Spleen (tissue), 11 donors: ENCODE data around the gene TMEM184A. TPM values are rescaled to one million over a fixed set of nuclear protein-coding genes. Genes with fewer than 3 reads are reported as not detected.

ENCODE experiments used
- DNase-seq: peaks from one replicate; pipeline ENCODE4 v3.0.0-alpha.2; 2020
- H3K27ac ChIP-seq, 8 donors: fragments of 200-600 bp; sonication (generic) in 7 of 8; 1 replicate in 4 of 8; 2 replicates in 4 of 8; pipeline versions ENCODE4 v1.5.0 to v1.8.0; 2016 to 2021; ENCODE audit warnings: inconsistent platforms in 4 of 8, mild to moderate bottlenecking in 4 of 8, moderate library complexity in 1 of 8
- H3K27me3 ChIP-seq, 7 donors: fragments of 200-600 bp; sonication (generic) in 6 of 7; replicated peaks in 1 of 7; 1 replicate in 4 of 7; 2 replicates in 3 of 7; pipeline versions ENCODE4 v1.5.0 to v1.8.0; 2016 to 2021; ENCODE audit warnings: inconsistent platforms in 3 of 7, mild to moderate bottlenecking in 1 of 7
- H3K36me3 ChIP-seq, 6 donors: fragments of 200-600 bp; sonication (generic) in 5 of 6; 1 replicate in 4 of 6; 2 replicates in 2 of 6; pipeline versions ENCODE4 v1.5.0 to v1.8.0; 2016 to 2021; ENCODE audit warnings: inconsistent platforms in 2 of 6
- H3K4me1 ChIP-seq, 6 donors: fragments of 200-600 bp; sonication (generic) in 5 of 6; 1 replicate in 3 of 6; 2 replicates in 3 of 6; pipeline versions ENCODE4 v1.5.0 to v1.8.0; 2016 to 2021; ENCODE audit warnings: inconsistent platforms in 3 of 6
- H3K4me3 ChIP-seq, 8 donors: fragments of 200-600 bp; sonication (generic) in 7 of 8; 1 replicate in 4 of 8; 2 replicates in 4 of 8; pipeline versions ENCODE4 v1.5.0 to v1.8.0; 2016 to 2021; ENCODE audit warnings: inconsistent platforms in 4 of 8, mild to moderate bottlenecking in 4 of 8, moderate library complexity in 2 of 8
- H3K9me3 ChIP-seq, 8 donors: fragments of 200-600 bp; sonication (generic) in 7 of 8; 1 replicate in 4 of 8; 2 replicates in 4 of 8; pipeline versions ENCODE4 v1.5.0 to v1.8.0; 2016 to 2021; ENCODE audit warnings: inconsistent platforms in 4 of 8
- POLR2A ChIP-seq, 3 donors: fragments of 450-650 bp; IDR thresholded peaks; one replicate each; pipeline ENCODE4 v1.5.1; 2017; ENCODE audit warnings: antibody characterized with exemption in 3 of 3, mild to moderate bottlenecking in 1 of 3
- POLR2AphosphoS5 ChIP-seq, 3 donors: sonication (generic); formaldehyde crosslinking; IDR thresholded peaks; one replicate each; pipeline ENCODE4 v1.5.1; 2017; ENCODE audit warnings: antibody characterized with exemption in 3 of 3
- WGBS, 5 donors: extraction: QIAGEN DNeasy Blood & Tissue Kit in 3 of 5; methylation state at CpG; one replicate each; pipeline versions ENCODE4 v1.1.5 to v1.1.7; 2013 to 2018; 5-methylcytosine and 5-hydroxymethylcytosine counted together
- intact Hi-C: fragments of 100-400 bp; cut with DNase I; formaldehyde crosslinking; loops from one replicate; pipeline ENCODE4 v1.15.0; 2023; ENCODE audit warnings: low total_unique reads
- polyA plus RNA-seq, 3 donors: library from polyadenylated mRNA; stranded (reverse); fragments of 200-250 nt; gene quantifications; one replicate each; pipeline ENCODE4 v1.2.1, GENCODE V29; 2013
- total RNA-seq, 7 donors: library from RNA; depleted of rRNA in 3 of 7; stranded (reverse); fragments of >200 nt in 3 of 7; fragmentation: NEBNext Ultra II Directional in 4 of 7; extraction: Animal tissue kit (Norgen Biotek cat#: 25700) in 4 of 7; gene quantifications; one replicate each; pipeline versions ENCODE4 v1.1.0 to v1.2.1, GENCODE V29; 2016 to 2021
- TF ChIP-seq, protein P1 (sequence below), 11 experiments: fragments of 200-600 bp in 7 of 11; fragments of 450-650 bp in 4 of 11; sonication (generic) in 4 of 11; IDR thresholded peaks in 8 of 11; conservative IDR thresholded peaks in 3 of 11; 1 replicate in 7 of 11; 2 replicates in 4 of 11; pipeline versions ENCODE4 v1.4.0 to v1.8.0; 2016 to 2021; ENCODE audit warnings: antibody characterized with exemption in 11 of 11, inconsistent platforms in 4 of 11, mild to moderate bottlenecking in 1 of 11
- donor health status: healthy with polysubstance abuse.
- donor health status: DM: no; HTN: no; CAD: no; lungs with moderate emphysema.
- donor health status: DM: no; HTN: no; CAD: no.
- donor health status: Bipolar disorder and iron deficiency.
- donor health status: healthy.
- donor health status: DM: no; HTN: no; CAD: no.
- donor health status: DM: yes; HTN: yes; CAD: no.

The TMEM184A gene
- total and polyA plus RNA-seq, 10 donors, result 0.09 to 0.39 (median 0.21) TPM; not detected in 4

DNA sequence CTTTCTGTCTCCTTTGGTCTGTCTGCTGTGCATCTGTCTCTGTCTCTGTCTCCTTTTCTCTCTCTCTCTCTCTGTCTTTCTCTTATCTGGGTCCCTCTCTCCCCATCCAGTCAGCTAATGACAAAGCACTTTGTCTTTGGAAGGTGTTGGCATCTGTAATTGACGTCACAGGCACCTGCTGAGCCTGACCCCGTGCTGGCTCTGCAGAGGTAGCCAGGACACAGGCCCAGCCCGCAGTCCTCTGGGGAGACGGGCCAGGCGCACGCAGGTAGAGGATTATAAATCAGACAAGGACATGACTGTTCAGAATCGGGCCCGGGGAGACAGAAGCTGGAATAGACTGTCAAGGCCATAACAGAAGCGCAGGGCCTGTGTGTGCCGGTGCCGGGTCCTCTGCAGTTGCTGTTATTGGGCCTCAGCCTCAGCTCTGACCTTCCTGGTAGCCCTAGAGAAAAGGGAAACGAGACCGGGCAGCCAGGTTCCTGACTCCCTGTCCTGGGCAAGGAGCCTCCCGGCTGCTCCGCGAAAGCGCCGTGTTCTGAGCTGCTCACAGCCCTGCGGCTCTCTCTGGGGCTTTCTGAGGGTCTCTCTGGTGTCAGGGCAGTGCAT is 24.5 kb upstream of the TMEM184A start:
- H3K27me3 ChIP-seq, result no peaks in the 10 kb centered on the region
- 88 to 93% (median 92%) methylated on average over 18 to 19 of the region's 19 CpGs for WGBS, 5 donors
- DNase-seq, result no peak
- H3K4me3 ChIP-seq, result no peak overlapping the region
- TF ChIP-seq POLR2A (IDR thresholded peaks at IDR 0.05) (no peak), POLR2AphosphoS5 (IDR thresholded peaks at IDR 0.05) (no peak)
- TF ChIP-seq, protein P1, sequence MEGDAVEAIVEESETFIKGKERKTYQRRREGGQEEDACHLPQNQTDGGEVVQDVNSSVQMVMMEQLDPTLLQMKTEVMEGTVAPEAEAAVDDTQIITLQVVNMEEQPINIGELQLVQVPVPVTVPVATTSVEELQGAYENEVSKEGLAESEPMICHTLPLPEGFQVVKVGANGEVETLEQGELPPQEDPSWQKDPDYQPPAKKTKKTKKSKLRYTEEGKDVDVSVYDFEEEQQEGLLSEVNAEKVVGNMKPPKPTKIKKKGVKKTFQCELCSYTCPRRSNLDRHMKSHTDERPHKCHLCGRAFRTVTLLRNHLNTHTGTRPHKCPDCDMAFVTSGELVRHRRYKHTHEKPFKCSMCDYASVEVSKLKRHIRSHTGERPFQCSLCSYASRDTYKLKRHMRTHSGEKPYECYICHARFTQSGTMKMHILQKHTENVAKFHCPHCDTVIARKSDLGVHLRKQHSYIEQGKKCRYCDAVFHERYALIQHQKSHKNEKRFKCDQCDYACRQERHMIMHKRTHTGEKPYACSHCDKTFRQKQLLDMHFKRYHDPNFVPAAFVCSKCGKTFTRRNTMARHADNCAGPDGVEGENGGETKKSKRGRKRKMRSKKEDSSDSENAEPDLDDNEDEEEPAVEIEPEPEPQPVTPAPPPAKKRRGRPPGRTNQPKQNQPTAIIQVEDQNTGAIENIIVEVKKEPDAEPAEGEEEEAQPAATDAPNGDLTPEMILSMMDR (IDR thresholded peaks at IDR 0.05 in 8 of 11, conservative IDR thresholded peaks at IDR 0.05 in 3 of 11), result no peak
- intact Hi-C loops, result no loop called here
- H3K36me3 ChIP-seq, result no peaks in the 10 kb centered on the region
- H3K9me3 ChIP-seq, result no peaks in the 10 kb centered on the region
- no peak overlapping the region for H3K27ac ChIP-seq
- peaks cover 0 to 12% (median 10%) of the 10 kb centered on the region in 6 donors for H3K4me1 ChIP-seq

DNA sequence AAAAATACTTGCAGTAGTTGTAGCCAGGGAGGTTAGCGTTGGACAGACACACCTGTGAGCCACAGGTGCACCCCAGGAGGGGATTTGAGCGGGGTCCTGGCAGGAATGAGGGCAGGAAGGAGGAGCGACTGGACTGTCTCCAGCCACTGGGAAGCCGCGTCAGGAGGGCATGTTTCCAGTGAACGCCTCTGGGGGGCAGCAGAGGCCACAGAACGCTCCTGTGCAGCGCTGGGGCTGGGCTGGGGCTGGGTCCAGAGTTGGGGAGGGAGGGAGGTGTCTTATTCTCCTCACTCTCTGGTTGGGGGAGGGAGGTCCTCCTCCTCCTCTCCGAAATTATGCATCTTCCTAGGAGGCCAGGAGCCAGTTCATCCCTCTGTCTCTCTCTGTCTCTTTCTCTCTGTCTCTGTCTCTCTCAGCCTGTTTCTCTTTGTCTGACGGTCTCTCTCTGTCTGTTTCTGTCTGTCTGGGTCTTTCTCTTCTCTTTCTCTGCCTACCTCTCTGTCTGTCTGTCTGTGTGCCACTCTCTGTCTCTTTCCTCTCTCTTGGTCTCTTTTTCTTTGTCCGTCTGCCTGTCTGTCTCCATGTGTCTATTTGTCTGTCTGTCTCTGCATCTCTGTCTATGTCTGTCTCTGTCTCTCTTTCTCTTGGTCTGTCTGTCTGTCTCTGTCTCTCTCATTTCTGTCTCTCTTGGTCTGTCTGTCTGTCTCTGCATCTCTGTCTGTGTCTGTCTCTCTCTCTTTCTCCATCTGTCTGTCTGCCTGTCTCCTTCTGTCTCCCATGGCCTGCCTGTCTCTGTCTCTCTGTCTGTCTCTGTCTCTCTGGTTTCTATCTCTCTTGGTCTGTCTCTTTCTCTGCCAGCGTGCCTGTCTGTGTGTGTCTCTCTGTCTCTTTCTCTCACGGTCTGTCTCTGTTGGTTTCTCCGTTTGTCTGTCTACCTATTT is 23.7 kb upstream of the TMEM184A start:
- intact Hi-C loops, result loop anchor here (5.0 to 10.0 kb wide), 2 partner anchors 625 to 768 kb away; no protein-coding TSS in a partner anchor
- H3K4me3 ChIP-seq, result no peak overlapping the region

DNA sequence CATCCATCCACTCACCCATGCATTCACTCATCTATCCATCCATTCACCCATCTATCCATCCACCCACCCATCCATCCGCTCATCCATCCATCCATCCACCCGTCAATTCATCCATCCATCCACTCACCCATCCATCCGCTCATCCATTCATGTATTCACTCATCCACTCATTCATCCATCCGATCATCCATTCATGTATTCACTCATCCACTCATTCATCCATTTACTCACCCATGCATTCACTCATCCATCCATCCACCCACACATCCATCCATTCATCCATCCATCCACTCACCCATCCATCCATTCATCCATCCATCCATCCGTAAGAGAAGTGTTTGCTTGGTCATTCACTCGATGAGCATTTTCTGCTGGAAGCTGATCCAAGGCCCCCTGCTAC is 22.5 kb upstream of the TMEM184A start:
- no peak overlapping the region for H3K27ac ChIP-seq
- no peak for TF ChIP-seq POLR2A (IDR thresholded peaks at IDR 0.05)
- no peak for TF ChIP-seq POLR2AphosphoS5 (IDR thresholded peaks at IDR 0.05)
- TF ChIP-seq, protein P1 (IDR thresholded peaks at IDR 0.05 in 8 of 11, conservative IDR thresholded peaks at IDR 0.05 in 3 of 11), result no peak
- H3K4me3 ChIP-seq, result no peak overlapping the region
- H3K4me1 ChIP-seq, result peaks cover 0 to 12% (median 10%) of the 10 kb centered on the region in 6 donors
- H3K36me3 ChIP-seq, result no peaks in the 10 kb centered on the region
- 90 to 93% (median 91%) methylated on average over 6 of the region's 6 CpGs for WGBS, 5 donors
- H3K9me3 ChIP-seq, result no peaks in the 10 kb centered on the region
- intact Hi-C loops, result loop anchor here (5.0 to 10.0 kb wide), 2 partner anchors 626 to 769 kb away; no protein-coding TSS in a partner anchor
- no peak for DNase-seq
- no peaks in the 10 kb centered on the region for H3K27me3 ChIP-seq

More for the DNA sequence above, 23.7 kb upstream of the TMEM184A start:
- Histone ChIP-seq H3K27me3 (no peaks in the 10 kb centered on the region), H3K36me3 (no peaks in the 10 kb centered on the region), H3K9me3 (no peaks in the 10 kb centered on the region), H3K4me1 (peaks cover 0 to 12% (median 10%) of the 10 kb centered on the region in 6 donors), H3K27ac (no peak overlapping the region)
- peak; percentile 92 for DNase-seq
- TF ChIP-seq POLR2A (IDR thresholded peaks at IDR 0.05), result no peak
- TF ChIP-seq, protein P1 (IDR thresholded peaks at IDR 0.05 in 8 of 11, conservative IDR thresholded peaks at IDR 0.05 in 3 of 11), result peak; percentile 57 to 91 (median 83)
- TF ChIP-seq POLR2AphosphoS5 (IDR thresholded peaks at IDR 0.05), result peak in 2 of 3 donors; percentile 40 to 54
- 27 to 34% (median 29%) methylated on average over 12 to 14 of the region's 14 CpGs for WGBS, 5 donors
